Right hindlimb (tissue), 1 donor: Measurements from ENCODE around the gene FBXW9.
A peak's percentile ranks its signal among the peaks of the same experiment; 100 is the strongest.

Experiments
- DNase-seq: peaks from one replicate; pipeline ENCODE4 v3.0.0-alpha.2; 2018

FBXW9 gene

GRCh38 chr19:12676928-12677327 lies 19.5 kb downstream of the FBXW9 start:
- no peak for DNase-seq

- DNase-seq: peak; percentile 82
These were observed 20.0 kb downstream of the FBXW9 start for GRCh38 chr19:12676384-12676792.

GRCh38 chr19:12675940-12676339 lies 20.5 kb downstream of the FBXW9 start:
- no peak for DNase-seq

- DNase-seq: no peak
These were observed 21.0 kb downstream of the FBXW9 start for GRCh38 chr19:12675399-12675798.

- no peak for DNase-seq
These were observed 23.7 kb downstream of the FBXW9 start for GRCh38 chr19:12672744-12673143.

- DNase-seq: no peak
These were observed 26.1 kb downstream of the FBXW9 start for GRCh38 chr19:12670159-12670928.

- peak; percentile 86 for DNase-seq
These were observed 26.9 kb downstream of the FBXW9 start for GRCh38 chr19:12669270-12670158.

- DNase-seq: peak; percentile 76
These were observed 27.5 kb downstream of the FBXW9 start for GRCh38 chr19:12668932-12669269.

- DNase-seq: no peak
These were observed 28.1 kb downstream of the FBXW9 start for GRCh38 chr19:12668346-12668745.

- no peak for DNase-seq
These were observed 28.6 kb downstream of the FBXW9 start for GRCh38 chr19:12667731-12668302.

GRCh38 chr19:12666265-12667048 lies 30.0 kb downstream of the FBXW9 start, which contains the start of the genes MAN2B1 and WDR83:
MAN2B1 (minus strand) TSS chr19:12666742; CDS start chr19:12666701, 41 bp downstream.
WDR83 (plus strand) TSS chr19:12666807; CDS start chr19:12669791, 2,984 bp downstream.
- peak; percentile 84 for DNase-seq

- no peak for DNase-seq
These were observed 30.7 kb downstream of the FBXW9 start for GRCh38 chr19:12665671-12666264.

GRCh38 chr19:12665281-12665573 lies 31.2 kb downstream of the FBXW9 start:
- DNase-seq: no peak

- no peak for DNase-seq
These were observed 31.8 kb downstream of the FBXW9 start for GRCh38 chr19:12664406-12665280.

GRCh38 chr19:12660980-12661379 lies 35.5 kb downstream of the FBXW9 start:
- no peak for DNase-seq

- no peak for DNase-seq
These were observed 38.5 kb downstream of the FBXW9 start for GRCh38 chr19:12657966-12658365.

GRCh38 chr19:12656899-12657571 lies 39.4 kb downstream of the FBXW9 start:
- DNase-seq: no peak

- DNase-seq: no peak
These were observed 40.9 kb downstream of the FBXW9 start for GRCh38 chr19:12655546-12655945.

- DNase-seq: no peak
These were observed 44.2 kb downstream of the FBXW9 start for GRCh38 chr19:12652219-12652618.

GRCh38 chr19:12649941-12650340 lies 46.5 kb downstream of the FBXW9 start:
- DNase-seq: no peak

- DNase-seq: no peak
These were observed 48.3 kb downstream of the FBXW9 start for GRCh38 chr19:12648088-12648487.
